Measurements from ENCODE around the gene CCDC185.

The CCDC185 gene

GRCh38 chr1:223430236-223430635 lies 37.0 kb downstream of the CCDC185 start:
- DNase-seq (ENCODE audit: low spot score): no peak

- no peak for DNase-seq (ENCODE audit: low spot score)
Measured at GRCh38 chr1:223437151-223437550, 43.9 kb downstream of the CCDC185 start.

GRCh38 chr1:223443397-223443796 lies 50.2 kb downstream of the CCDC185 start:
- no peak for DNase-seq (ENCODE audit: low spot score)

- DNase-seq (ENCODE audit: low spot score): no peak
Measured at GRCh38 chr1:223444411-223444810, 51.2 kb downstream of the CCDC185 start.
